Endothelial cell of umbilical vein (primary cell): ENCODE data around the gene FBXL13. TPM values are rescaled to one million over a fixed set of nuclear protein-coding genes. Genes with fewer than 3 reads are reported as not detected.

Source experiments
- BruUV-seq: library from RNA; stranded (reverse); fragments of 400-500 nt; replicated peaks from 2 replicates; lab custom pipeline; 2021; lab: Mats Ljungman, UMichigan
- CTCF ChIA-PET: fragments of 300-600, 350-600 bp; sonication (Branson Sonifier 250); formaldehyde crosslinking; loops from one replicate; lab custom pipeline; 2021; ENCODE audit warnings: antibody characterized with exemption, inconsistent platforms; lab: Charles Lee
- POLR2A ChIA-PET: fragments of 300-600, 350-600 bp; sonication (Branson Sonifier 250); formaldehyde crosslinking; loops from one replicate; lab custom pipeline; 2021; ENCODE audit warnings: antibody characterized with exemption, inconsistent platforms; lab: Charles Lee
- DNase-seq: peaks from one replicate; pipeline ENCODE4 v3.0.0-alpha.2; 2011; ENCODE audit warnings: low read depth, low spot score
- FAIRE-seq: peaks from 2 replicates; lab custom pipeline; 2011; peaks lifted over from hg19 to GRCh38; lab: Jason Lieb, UNC
- H2AFZ ChIP-seq: 2 replicates; pipeline ENCODE4 v1.6.0; 2012; ENCODE audit warnings: low read depth, low read length, control low read depth, inconsistent platforms
- H3K27ac ChIP-seq: 2 replicates; pipeline ENCODE4 v1.5.1; 2011; ENCODE audit warnings: low read depth, mild to moderate bottlenecking, control low read depth, low read length, moderate library complexity; ENCODE audit not compliant: insufficient read depth
- H3K27me3 ChIP-seq, 2 experiments: 2 replicates each; pipeline versions ENCODE4 v1.6.0 to v1.6.1; 2011; ENCODE audit warnings: low read length in 2 of 2, mixed read lengths in 1 of 2; ENCODE audit not compliant: control insufficient read depth in 2 of 2, insufficient read depth in 2 of 2
- H3K36me3 ChIP-seq, 2 experiments: 2 replicates in 1 of 2; 3 replicates in 1 of 2; pipeline ENCODE4 v1.5.1; 2011; ENCODE audit warnings: low read length in 2 of 2, mild to moderate bottlenecking in 1 of 2, moderate library complexity in 1 of 2; ENCODE audit not compliant: control insufficient read depth in 2 of 2, insufficient read depth in 2 of 2; ENCODE audit errors: extremely low read depth in 1 of 2
- H3K4me1 ChIP-seq: 3 replicates; pipeline ENCODE4 v1.5.1; 2011; ENCODE audit warnings: mild to moderate bottlenecking, low read length; ENCODE audit not compliant: control insufficient read depth, insufficient read depth; ENCODE audit errors: extremely low read depth
- H3K4me2 ChIP-seq: 2 replicates; pipeline ENCODE4 v1.6.1; 2011; ENCODE audit warnings: low read length, control low read depth, mixed read lengths; ENCODE audit not compliant: insufficient read depth
- H3K4me3 ChIP-seq, 3 experiments: fragments of 200-600 bp in 1 of 3; sonication (generic), shearing (Covaris generic) in 1 of 3; replicated peaks in 1 of 3; 2 replicates each; pipeline ENCODE4 v1.5.1; 2011 to 2016; ENCODE audit warnings: control low read depth in 3 of 3, low read length in 3 of 3, mild to moderate bottlenecking in 2 of 3, inconsistent platforms in 1 of 3, low read depth in 1 of 3, moderate library complexity in 1 of 3; ENCODE audit not compliant: insufficient read depth in 1 of 3
- H3K79me2 ChIP-seq: 2 replicates; pipeline ENCODE4 v1.6.0; 2012; ENCODE audit warnings: low read length, inconsistent platforms; ENCODE audit not compliant: control insufficient read depth, insufficient read depth
- H3K9ac ChIP-seq: replicated peaks from 2 replicates; pipeline ENCODE3; 2011; ENCODE audit warnings: low read length, control low read depth; ENCODE audit not compliant: insufficient read depth; ENCODE audit errors: extremely low read depth
- H3K9me1 ChIP-seq: replicated peaks from 3 replicates; pipeline ENCODE4 v1.6.0; 2011; ENCODE audit warnings: mild to moderate bottlenecking, low read length; ENCODE audit not compliant: control insufficient read depth, insufficient read depth; ENCODE audit errors: extremely low read depth
- H3K9me3 ChIP-seq: replicated peaks from 2 replicates; pipeline ENCODE4 v1.5.1; 2012; ENCODE audit warnings: low read length, inconsistent platforms; ENCODE audit not compliant: control insufficient read depth, insufficient read depth
- H4K20me1 ChIP-seq: replicated peaks from 2 replicates; pipeline ENCODE3; 2011; ENCODE audit warnings: mild to moderate bottlenecking, low read length; ENCODE audit not compliant: control insufficient read depth, insufficient read depth; ENCODE audit errors: extremely low read depth
- EZH2 ChIP-seq: IDR thresholded peaks from 2 replicates; pipeline ENCODE4 v1.6.1; 2012; ENCODE audit warnings: borderline replicate concordance, low read depth, mild to moderate bottlenecking, moderate library complexity, low read length, inconsistent platforms; ENCODE audit not compliant: severe bottlenecking
- FOS ChIP-seq: IDR thresholded peaks from 2 replicates; pipeline ENCODE4 v1.6.1; 2011; ENCODE audit warnings: mild to moderate bottlenecking, low read length, moderate library complexity, borderline replicate concordance; ENCODE audit not compliant: insufficient read depth
- GATA2 ChIP-seq: IDR thresholded peaks from 2 replicates; pipeline ENCODE4 v1.7.0; 2011; ENCODE audit warnings: low read depth, mild to moderate bottlenecking, moderate library complexity, mixed read lengths, low read length; ENCODE audit not compliant: insufficient read length, insufficient read depth
- JUN ChIP-seq: IDR thresholded peaks from 2 replicates; pipeline ENCODE4 v1.6.1; 2011; ENCODE audit warnings: borderline replicate concordance, low read depth; ENCODE audit not compliant: insufficient read length, insufficient read depth
- MYC ChIP-seq: IDR thresholded peaks from one replicate; pipeline ENCODE4 v1.6.1; 2011; ENCODE audit warnings: mild to moderate bottlenecking, low read depth, low read length
- POLR2A ChIP-seq: IDR thresholded peaks from 2 replicates; pipeline ENCODE4 v1.6.1; 2012; ENCODE audit warnings: low read depth, mild to moderate bottlenecking, control low read depth, low read length
- POLR2AphosphoS5 ChIP-seq: IDR thresholded peaks from 2 replicates; pipeline ENCODE4 v1.6.1; 2012; ENCODE audit warnings: low read depth, mild to moderate bottlenecking, control low read depth, low read length, moderate library complexity; ENCODE audit not compliant: insufficient read depth
- dilution Hi-C: fragments of 300-500 bp; cut with MboI; formaldehyde crosslinking; loops from one replicate; pipeline ENCODE4 v1.15.0; 2019; ENCODE audit warnings: low sequenced_read_pairs; ENCODE audit not compliant: extremely low pct_ligation_motif_present
- intact Hi-C: fragments of 100-400 bp; cut with micrococcal nuclease; formaldehyde crosslinking; loops from one replicate; pipeline ENCODE4 v1.10.0; 2022
- polyA plus RNA-seq, 4 experiments: library from polyadenylated mRNA; depleted of rRNA in 3 of 4; stranded (reverse) in 3 of 4; unstranded in 1 of 4; fragments of >200 nt; gene quantifications; 2 replicates each; pipeline versions ENCODE4 v1.2.1 to v1.2.3, GENCODE V29; 2011 to 2012; ENCODE audit warnings: missing spikeins in 1 of 4
- total RNA-seq: library from RNA; stranded (reverse); gene quantifications from 2 replicates; pipeline ENCODE4 v1.2.3, GENCODE V29; 2021
- TF ChIP-seq, protein P1 (sequence below), 2 donors: IDR thresholded peaks; 1 replicate in 1 of 2; 2 replicates in 1 of 2; pipeline ENCODE4 v1.5.1; 2011; ENCODE audit warnings: low read length in 2 of 2, mild to moderate bottlenecking in 2 of 2, moderate library complexity in 2 of 2, control low read depth in 1 of 2, inconsistent platforms in 1 of 2, low read depth in 1 of 2; ENCODE audit not compliant: insufficient read depth in 1 of 2; ENCODE audit errors: extremely low read depth in 1 of 2
- TF ChIP-seq, protein P2 (sequence below): IDR thresholded peaks from 2 replicates; pipeline ENCODE4 v1.6.1; 2011; ENCODE audit not compliant: insufficient read depth, insufficient read length

The FBXL13 gene
- total and polyA plus RNA-seq, 2 donors (not counting 3 experiments of a cell fraction or from before 2014, with no cell fraction given) = 3.9 to 4.6 TPM

DNA sequence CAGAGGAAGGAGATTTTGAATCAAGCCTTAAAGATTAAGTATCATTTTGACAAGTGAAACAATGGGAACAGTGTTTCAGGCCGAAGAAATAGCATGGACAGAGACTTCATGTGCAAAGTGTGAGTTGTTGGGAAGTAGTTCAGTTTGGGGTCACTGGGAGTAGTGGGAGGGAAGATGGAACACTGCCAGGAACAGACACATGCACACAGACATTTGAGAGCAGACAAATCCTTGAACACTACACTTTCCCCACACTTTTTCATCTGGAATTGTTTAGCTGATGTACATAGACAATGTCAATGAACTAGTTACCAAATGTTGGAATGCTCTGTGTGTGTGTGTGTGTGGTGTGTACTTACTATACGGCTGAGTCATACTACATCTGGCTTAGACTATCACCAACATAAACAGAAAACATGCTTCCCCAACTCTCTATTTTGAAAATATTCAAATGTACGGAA is 214.2 kb downstream of the FBXL13 start:
- Histone ChIP-seq H3K4me1 (peaks cover 7% of the 10 kb centered on the region), H3K9me3 (no peaks in the 10 kb centered on the region), H3K9me1 (no peaks in the 10 kb centered on the region), H3K27ac (peak overlapping the region; percentile 5), H3K9ac (no peak overlapping the region), H3K36me3 (no peaks in the 10 kb centered on the region), H3K27me3 (no peaks in the 10 kb centered on the region), H3K4me2 (no peak overlapping the region), H2AFZ (peak overlapping the region; percentile 19), H3K4me3 (no peak overlapping the region), H4K20me1 (no peaks in the 10 kb centered on the region), H3K79me2 (no peaks in the 10 kb centered on the region)
- TF ChIP-seq JUN (peak; percentile 25), POLR2A (no peak), FOS (peak; percentile 60)
- no TSS peak for BruUV-seq
- CTCF ChIA-PET = interaction anchor here (0.9 kb wide), 1 partner anchor 202 kb away, joined by 7 read pairs; no protein-coding TSS in a partner anchor
- peak; percentile 83 for DNase-seq
- peak; percentile 75 for FAIRE-seq
- dilution Hi-C loops = no loop called here
- intact Hi-C loops = no loop called here
- POLR2A ChIA-PET = no interaction called here

DNA sequence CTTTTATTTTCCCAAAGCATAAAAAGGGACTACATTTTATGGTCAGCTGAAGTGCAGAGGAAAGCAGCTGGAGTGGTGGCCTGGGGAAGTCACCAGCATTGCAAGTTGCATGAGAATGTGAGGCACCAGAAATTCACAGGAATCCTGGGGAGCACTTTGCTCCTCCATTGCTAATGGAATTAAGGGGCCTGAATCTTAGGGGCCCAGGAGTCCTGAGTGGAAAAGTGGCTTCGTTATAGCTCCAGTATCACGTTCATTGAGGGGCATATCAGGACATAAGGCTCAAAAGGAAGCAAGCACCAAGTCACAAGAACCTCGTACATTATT is 214.8 kb downstream of the FBXL13 start:
- Histone ChIP-seq H3K4me2 (no peak overlapping the region), H4K20me1 (no peaks in the 10 kb centered on the region), H3K9ac (no peak overlapping the region), H3K27ac (no peak overlapping the region), H3K4me1 (peaks cover 7% of the 10 kb centered on the region), H3K4me3 (no peak overlapping the region), H3K9me1 (no peaks in the 10 kb centered on the region), H3K36me3 (no peaks in the 10 kb centered on the region), H3K79me2 (no peaks in the 10 kb centered on the region), H3K9me3 (no peaks in the 10 kb centered on the region), H3K27me3 (no peaks in the 10 kb centered on the region), H2AFZ (no peak overlapping the region)
- TF ChIP-seq EZH2 (no peak), MYC (no peak), POLR2A (no peak), FOS (no peak), POLR2AphosphoS5 (no peak), GATA2 (no peak), JUN (no peak)
- TF ChIP-seq, protein P1, sequence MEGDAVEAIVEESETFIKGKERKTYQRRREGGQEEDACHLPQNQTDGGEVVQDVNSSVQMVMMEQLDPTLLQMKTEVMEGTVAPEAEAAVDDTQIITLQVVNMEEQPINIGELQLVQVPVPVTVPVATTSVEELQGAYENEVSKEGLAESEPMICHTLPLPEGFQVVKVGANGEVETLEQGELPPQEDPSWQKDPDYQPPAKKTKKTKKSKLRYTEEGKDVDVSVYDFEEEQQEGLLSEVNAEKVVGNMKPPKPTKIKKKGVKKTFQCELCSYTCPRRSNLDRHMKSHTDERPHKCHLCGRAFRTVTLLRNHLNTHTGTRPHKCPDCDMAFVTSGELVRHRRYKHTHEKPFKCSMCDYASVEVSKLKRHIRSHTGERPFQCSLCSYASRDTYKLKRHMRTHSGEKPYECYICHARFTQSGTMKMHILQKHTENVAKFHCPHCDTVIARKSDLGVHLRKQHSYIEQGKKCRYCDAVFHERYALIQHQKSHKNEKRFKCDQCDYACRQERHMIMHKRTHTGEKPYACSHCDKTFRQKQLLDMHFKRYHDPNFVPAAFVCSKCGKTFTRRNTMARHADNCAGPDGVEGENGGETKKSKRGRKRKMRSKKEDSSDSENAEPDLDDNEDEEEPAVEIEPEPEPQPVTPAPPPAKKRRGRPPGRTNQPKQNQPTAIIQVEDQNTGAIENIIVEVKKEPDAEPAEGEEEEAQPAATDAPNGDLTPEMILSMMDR (IDR thresholded peaks at IDR 0.05; ENCODE audit: extremely low read depth in 1 of 2, insufficient read depth in 1 of 2, low read depth in 1 of 2, low read length in 2 of 2) = no peak
- TF ChIP-seq, protein P2, sequence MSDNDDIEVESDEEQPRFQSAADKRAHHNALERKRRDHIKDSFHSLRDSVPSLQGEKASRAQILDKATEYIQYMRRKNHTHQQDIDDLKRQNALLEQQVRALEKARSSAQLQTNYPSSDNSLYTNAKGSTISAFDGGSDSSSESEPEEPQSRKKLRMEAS = no peak
- POLR2A ChIA-PET = no interaction called here
- dilution Hi-C loops (no loop called here), intact Hi-C loops (no loop called here)
- no TSS peak for BruUV-seq
- no peak for FAIRE-seq
- CTCF ChIA-PET = no interaction called here
- no peak for DNase-seq
